GM19099 (cell line): ENCODE results near the gene CCT4.

Experiments used
- POLR2A ChIP-seq: IDR thresholded peaks from 3 replicates; pipeline ENCODE4 v1.6.1; 2011; ENCODE audit warnings: low read depth; ENCODE audit not compliant: insufficient read length; ENCODE audit errors: extremely low read depth

The CCT4 gene

DNA sequence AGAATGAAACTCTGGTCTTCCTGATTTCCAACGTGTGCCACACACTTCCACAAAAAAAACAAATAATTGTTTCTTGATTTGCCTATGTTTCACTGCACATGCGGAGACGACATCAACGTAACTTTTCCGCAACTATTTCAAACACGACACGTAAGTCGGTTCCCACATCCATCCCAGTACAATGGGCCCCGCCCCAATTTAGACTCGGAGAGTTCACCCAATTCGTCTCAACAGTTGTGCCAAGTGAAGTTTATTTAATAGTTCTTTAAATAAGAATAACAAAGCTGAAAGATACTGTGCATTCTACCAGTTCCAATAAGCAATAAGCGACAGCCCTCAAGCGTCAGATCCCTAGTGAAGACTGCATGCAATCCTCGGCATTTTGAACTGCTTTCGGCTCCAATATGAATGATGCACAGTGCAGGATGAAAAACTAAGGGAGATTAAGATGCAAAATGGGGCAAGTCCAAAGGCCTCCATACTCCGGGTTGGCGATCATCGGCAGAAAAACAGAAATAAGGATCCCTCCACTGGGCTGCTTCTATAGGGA is 664 bp downstream of the CCT4 start:
- no peak for TF ChIP-seq POLR2A

DNA sequence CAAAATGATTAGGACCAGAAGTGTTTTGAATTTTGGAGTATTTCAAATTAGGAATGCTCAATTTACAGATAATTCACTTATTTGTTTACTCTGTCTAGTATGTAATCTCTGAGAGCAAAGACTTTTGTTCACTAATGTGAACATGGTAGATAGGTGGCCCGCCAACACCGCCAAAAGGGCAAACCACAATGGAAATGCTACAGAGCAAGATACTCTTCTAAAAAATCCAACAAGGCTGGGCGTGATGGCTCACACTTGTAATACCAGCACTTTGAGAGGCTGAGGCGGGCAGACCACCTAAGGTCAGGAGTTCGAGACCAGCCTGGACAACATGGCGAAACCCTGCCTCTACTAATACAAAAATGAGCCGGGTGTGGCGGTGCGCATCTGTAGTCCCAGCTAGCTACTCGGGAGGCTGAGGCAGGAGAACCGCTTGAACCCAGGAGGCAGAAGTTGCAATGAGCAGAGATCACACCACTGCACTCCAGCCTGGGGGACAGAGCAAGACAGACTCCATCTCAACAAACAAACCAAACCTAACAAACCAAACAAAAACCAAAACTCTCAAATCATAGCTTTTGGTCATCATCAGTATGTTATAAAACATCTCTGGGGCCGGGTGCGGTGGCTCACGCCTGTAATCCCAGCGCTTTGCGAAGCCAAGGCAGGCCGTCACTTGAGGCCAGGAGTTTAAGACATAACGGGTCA is 2.4 kb downstream of the CCT4 start:
- TF ChIP-seq POLR2A: no peak

DNA sequence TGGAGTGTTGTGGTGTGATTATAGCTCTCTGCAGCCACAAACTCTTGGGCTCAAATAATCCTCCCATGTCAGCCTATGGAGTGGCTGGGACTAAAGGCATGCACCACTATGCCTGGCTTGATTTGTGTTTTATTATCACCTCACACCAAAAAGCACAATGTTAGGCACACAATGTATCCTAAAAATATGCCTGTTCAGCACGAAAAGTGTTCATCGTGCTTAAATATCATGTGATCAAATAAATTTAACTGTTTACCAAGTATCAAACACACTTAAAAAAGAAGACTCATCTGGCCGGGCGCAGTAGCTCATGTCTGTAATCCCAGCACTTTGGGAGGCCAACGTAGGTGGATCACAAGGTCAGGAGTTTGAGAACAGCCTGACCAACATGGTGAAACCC is 5.6 kb downstream of the CCT4 start:
- TF ChIP-seq POLR2A: no peak

DNA sequence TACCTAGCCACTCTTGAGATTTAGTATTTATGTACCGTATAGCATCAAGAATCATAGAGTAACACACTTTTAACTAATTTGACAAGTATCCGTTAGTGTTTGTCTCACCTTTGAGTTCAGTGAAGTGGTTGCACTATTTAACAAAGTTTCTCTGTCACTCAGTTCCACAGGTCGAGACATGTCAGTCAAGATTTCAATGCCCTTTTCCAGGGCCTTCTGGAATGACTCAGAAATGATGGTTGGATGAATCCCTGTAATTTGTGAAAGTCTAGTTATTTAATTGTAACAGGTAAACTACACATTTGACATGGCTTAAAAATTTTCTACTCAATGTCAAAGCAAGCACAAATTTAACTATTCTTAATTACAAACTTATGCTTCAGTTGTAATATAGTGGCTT is 9.7 kb downstream of the CCT4 start:
- TF ChIP-seq POLR2A: no peak

DNA sequence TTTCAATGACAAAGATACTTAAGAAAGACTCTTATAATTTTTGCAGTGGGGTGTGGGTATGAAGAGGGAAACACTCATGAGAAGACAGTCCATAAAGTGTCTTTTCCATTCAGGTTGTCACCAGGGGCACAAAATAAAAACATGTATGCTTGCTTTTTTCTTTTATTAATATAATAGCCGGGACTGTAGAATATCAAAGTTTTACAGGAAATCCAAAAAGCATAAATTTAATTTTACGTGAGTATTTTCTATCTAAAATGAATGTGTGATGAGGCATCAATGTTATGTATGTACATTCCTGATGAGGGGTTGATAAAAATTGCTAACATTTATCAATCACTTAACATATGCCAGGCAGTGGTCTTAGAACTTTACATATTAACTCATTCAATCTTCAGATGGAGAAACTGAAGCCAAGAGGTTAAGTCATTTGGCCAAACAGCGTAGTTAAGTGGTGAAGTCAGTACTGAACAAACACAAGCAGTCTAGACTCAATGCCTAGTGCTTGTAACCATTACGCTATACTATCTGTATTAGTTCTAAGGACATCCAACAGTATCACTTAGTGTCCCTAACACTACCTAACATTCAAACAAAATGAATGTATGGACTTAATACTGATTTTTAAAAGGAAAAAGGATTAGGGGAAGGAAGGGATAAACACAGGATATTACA is 10.7 kb downstream of the CCT4 start:
- TF ChIP-seq POLR2A: no peak

DNA sequence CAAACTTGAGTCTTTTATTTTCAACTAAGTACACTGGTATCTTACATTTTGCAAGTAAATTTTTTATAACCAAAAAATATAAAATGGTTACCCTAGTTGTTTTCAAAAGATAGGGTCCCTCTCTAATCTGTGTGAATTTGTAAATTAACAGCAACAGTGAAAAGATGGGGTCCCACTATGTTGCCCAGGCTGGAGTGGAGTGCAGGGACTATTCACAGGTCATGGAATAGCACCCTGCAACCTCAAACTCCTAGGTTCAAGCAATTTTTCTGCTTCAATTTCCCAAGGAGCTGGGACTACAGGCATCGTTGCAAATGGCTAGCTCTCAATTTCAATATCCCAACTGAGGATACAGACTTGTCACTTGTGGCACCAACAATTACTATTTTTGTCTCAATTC is 12.1 kb downstream of the CCT4 start:
- TF ChIP-seq POLR2A: no peak

- no peak for TF ChIP-seq POLR2A
Measured at GRCh38 chr2:61862085-61862484, 26.4 kb downstream of the CCT4 start.

- TF ChIP-seq POLR2A: no peak
Measured at GRCh38 chr2:61857224-61857623, 31.2 kb downstream of the CCT4 start.

- TF ChIP-seq POLR2A: no peak
Measured at GRCh38 chr2:61855318-61855613, 33.2 kb downstream of the CCT4 start.

GRCh38 chr2:61854564-61855317 is 33.7 kb downstream of the CCT4 start:
- peak; percentile 68 for TF ChIP-seq POLR2A

DNA sequence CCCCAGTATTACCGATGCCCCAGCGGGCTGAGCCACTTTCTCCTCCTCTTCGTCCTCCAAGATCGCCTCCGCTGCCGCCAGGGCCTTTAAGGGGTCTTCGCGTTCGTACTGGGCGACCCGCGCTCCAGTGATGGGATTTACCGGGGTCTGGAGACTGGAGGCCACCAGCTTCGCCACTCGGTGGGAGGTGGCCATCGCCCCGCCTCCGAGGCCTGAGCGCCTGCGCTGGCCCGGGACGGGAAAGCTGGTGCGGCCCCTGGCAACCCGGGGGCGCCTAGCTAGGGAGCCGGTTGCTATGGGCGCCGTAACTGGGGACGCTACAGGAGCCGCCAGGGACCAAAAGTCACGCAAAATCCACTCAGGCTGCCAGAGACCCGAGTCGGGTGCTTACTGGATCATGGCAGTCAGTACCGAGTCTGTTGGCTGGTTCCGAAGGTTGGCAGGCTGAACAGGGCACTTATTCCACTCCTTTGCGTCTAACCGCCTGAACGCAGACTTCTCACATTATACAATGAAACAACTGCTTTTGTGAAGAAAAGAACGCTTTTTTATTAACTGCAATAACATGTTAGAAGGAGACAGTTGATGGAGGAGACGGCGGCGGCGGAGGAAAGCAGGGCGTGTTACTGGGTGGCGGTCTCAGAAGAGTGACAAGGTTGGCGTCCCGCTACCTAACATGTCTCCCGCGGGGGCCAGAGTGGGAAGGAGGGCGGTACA is 34.5 kb downstream of the CCT4 start, which contains the start of gene FAM161A:
Gene FAM161A (minus strand): TSS at position 214 of the 717 bp plus-strand sequence. CDS start 19 bp downstream, at position 195.
- peak; percentile 49 for TF ChIP-seq POLR2A

- no peak for TF ChIP-seq POLR2A
Measured at GRCh38 chr2:61853086-61853846, 35.2 kb downstream of the CCT4 start.

DNA sequence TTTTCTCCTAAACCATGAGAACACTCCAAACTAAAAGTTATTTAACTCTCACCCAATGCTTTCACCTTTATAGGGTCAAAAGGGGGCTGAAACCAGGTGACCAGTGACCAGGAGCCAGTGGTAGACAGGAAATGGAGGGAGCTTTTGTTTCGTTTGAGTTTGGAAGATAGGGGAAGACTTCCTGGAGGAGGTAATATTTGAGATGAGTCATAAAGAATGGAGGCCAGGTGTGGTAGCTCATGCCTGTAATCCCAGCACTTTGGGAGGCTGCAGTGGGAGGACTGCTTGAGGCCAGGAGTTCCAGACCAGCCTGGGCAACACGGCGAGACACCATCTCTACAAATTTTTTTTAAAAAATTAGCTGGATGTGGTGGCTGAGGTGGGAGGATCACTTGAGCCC is 43.1 kb downstream of the CCT4 start:
- TF ChIP-seq POLR2A: no peak

DNA sequence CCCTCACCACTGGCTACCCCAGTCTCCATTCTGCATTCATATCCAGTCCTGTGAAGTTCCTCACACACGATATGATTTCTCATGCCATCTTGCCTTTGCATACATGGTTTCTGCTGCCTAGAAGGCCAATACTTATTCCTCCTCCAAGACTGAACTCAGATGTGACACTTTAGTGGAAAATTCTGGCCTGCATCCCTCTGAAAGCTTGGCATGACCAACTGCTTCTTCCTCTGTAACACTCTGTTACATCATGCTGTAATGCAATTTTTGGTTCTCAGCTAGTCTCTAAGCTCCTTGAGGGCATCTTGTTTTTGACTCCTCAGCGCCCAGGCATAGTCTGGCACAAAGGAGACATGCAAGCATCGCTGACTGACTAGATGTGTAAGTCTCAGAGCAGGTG is 47.2 kb downstream of the CCT4 start:
- TF ChIP-seq POLR2A: no peak
